ENCODE data around the gene ICOSLG. TPM values are rescaled to one million over a fixed set of nuclear protein-coding genes. Genes with fewer than 3 reads are reported as not detected.
"Not testable (repeated sequence)": the region's sequence is repeated elsewhere in the genome, so short reads cannot be mapped to it uniquely, and the experiment has no call there.

ICOSLG gene
- total RNA-seq (2022) (1.2 and 1.5 TPM in 2 replicates), Bru-seq, nascent RNA (percentile 11 among the genes with signal in this experiment), BruChase-seq, experiment 1, labeled RNA remaining after a 6-hour chase (percentile 16 among the genes with signal in this experiment), BruChase-seq, experiment 2, labeled RNA remaining after a 2-hour chase (percentile 9 among the genes with signal in this experiment)
- long read RNA-seq, full-length matches to known transcripts = 2 of 3 reads
- long read RNA-seq, partial matches to known transcripts = 1 of 3 reads
- long read RNA-seq, other reads (novel, unspliced or antisense) = 0 of 3 reads

- H3K36me3 Mint-ChIP-seq (ENCODE audit: insufficient read depth, unreplicated experiment); H3K4me3 Mint-ChIP-seq (ENCODE audit: unreplicated experiment); BruUV-seq (replicated peaks); H3K27me3 Mint-ChIP-seq (ENCODE audit: insufficient read depth, unreplicated experiment); CTCF ChIA-PET; H3K27ac Mint-ChIP-seq (ENCODE audit: low read depth, unreplicated experiment); H3K9me3 Mint-ChIP-seq (ENCODE audit: unreplicated experiment); H3K4me1 Mint-ChIP-seq (ENCODE audit: insufficient read depth, unreplicated experiment); DNase-seq (ENCODE audit: unreplicated experiment); POLR2A ChIA-PET; intact Hi-C loops (cut with micrococcal nuclease): not testable (repeated sequence)
These were observed at the start of gene ICOSLG for GRCh38 chr21:44240842-44241241. Gene ICOSLG, minus strand, starts transcription at chr21:44240943. Its CDS starts 126 bp downstream, at chr21:44240817.

GRCh38 chr21:44289381-44290010 is 48.8 kb upstream of the ICOSLG start:
- H3K27me3 Mint-ChIP-seq (ENCODE audit: insufficient read depth, unreplicated experiment) = no peaks in the 10 kb centered on the region
- no peak overlapping the region for H3K27ac Mint-ChIP-seq (ENCODE audit: low read depth, unreplicated experiment)
- H3K4me1 Mint-ChIP-seq (ENCODE audit: insufficient read depth, unreplicated experiment) = no peaks in the 10 kb centered on the region
- BruUV-seq (replicated peaks) = no TSS peak
- H3K36me3 Mint-ChIP-seq (ENCODE audit: insufficient read depth, unreplicated experiment) = no peaks in the 10 kb centered on the region
- TF ChIP-seq, protein P1, sequence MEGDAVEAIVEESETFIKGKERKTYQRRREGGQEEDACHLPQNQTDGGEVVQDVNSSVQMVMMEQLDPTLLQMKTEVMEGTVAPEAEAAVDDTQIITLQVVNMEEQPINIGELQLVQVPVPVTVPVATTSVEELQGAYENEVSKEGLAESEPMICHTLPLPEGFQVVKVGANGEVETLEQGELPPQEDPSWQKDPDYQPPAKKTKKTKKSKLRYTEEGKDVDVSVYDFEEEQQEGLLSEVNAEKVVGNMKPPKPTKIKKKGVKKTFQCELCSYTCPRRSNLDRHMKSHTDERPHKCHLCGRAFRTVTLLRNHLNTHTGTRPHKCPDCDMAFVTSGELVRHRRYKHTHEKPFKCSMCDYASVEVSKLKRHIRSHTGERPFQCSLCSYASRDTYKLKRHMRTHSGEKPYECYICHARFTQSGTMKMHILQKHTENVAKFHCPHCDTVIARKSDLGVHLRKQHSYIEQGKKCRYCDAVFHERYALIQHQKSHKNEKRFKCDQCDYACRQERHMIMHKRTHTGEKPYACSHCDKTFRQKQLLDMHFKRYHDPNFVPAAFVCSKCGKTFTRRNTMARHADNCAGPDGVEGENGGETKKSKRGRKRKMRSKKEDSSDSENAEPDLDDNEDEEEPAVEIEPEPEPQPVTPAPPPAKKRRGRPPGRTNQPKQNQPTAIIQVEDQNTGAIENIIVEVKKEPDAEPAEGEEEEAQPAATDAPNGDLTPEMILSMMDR (IDR thresholded peaks at IDR 0.05; ENCODE audit: unreplicated experiment) = no peak
- no peak overlapping the region for H3K4me3 Mint-ChIP-seq (ENCODE audit: unreplicated experiment)
- ChIA-PET POLR2A (interaction anchor here (1.0 kb wide), 1 partner anchor 21 kb away, joined by 3 read pairs; no protein-coding TSS in a partner anchor), CTCF (no interaction called here)
- no peak for DNase-seq (ENCODE audit: unreplicated experiment)
- H3K9me3 Mint-ChIP-seq (ENCODE audit: unreplicated experiment) = no peaks in the 10 kb centered on the region
- intact Hi-C loops (cut with micrococcal nuclease) = no loop called here

GRCh38 chr21:44288251-44289110 is 47.7 kb upstream of the ICOSLG start:
- TF ChIP-seq, protein P1 (IDR thresholded peaks at IDR 0.05; ENCODE audit: unreplicated experiment) = no peak
- no peak overlapping the region for H3K27ac Mint-ChIP-seq (ENCODE audit: low read depth, unreplicated experiment)
- H3K36me3 Mint-ChIP-seq (ENCODE audit: insufficient read depth, unreplicated experiment) = no peaks in the 10 kb centered on the region
- CTCF ChIA-PET = interaction anchor here (1.0 kb wide), 1 partner anchor 49 kb away, joined by 4 read pairs; no protein-coding TSS in a partner anchor
- POLR2A ChIA-PET = no interaction called here
- no peaks in the 10 kb centered on the region for H3K4me1 Mint-ChIP-seq (ENCODE audit: insufficient read depth, unreplicated experiment)
- intact Hi-C loops (cut with micrococcal nuclease) = no loop called here
- H3K9me3 Mint-ChIP-seq (ENCODE audit: unreplicated experiment) = no peaks in the 10 kb centered on the region
- no peak overlapping the region for H3K4me3 Mint-ChIP-seq (ENCODE audit: unreplicated experiment)
- DNase-seq (ENCODE audit: unreplicated experiment) = no peak
- BruUV-seq (replicated peaks) = no TSS peak
- H3K27me3 Mint-ChIP-seq (ENCODE audit: insufficient read depth, unreplicated experiment) = no peaks in the 10 kb centered on the region

- H3K9me3 Mint-ChIP-seq (ENCODE audit: unreplicated experiment) = no peaks in the 10 kb centered on the region
- DNase-seq (ENCODE audit: unreplicated experiment) = no peak
- TF ChIP-seq, protein P1 (IDR thresholded peaks at IDR 0.05; ENCODE audit: unreplicated experiment) = no peak
- CTCF ChIA-PET = interaction anchor here (1.0 kb wide), 1 partner anchor 51 kb away, joined by 4 read pairs; no protein-coding TSS in a partner anchor
- POLR2A ChIA-PET = no interaction called here
- no peaks in the 10 kb centered on the region for H3K36me3 Mint-ChIP-seq (ENCODE audit: insufficient read depth, unreplicated experiment)
- no peaks in the 10 kb centered on the region for H3K27me3 Mint-ChIP-seq (ENCODE audit: insufficient read depth, unreplicated experiment)
- H3K4me3 Mint-ChIP-seq (ENCODE audit: unreplicated experiment) = no peak overlapping the region
- no peaks in the 10 kb centered on the region for H3K4me1 Mint-ChIP-seq (ENCODE audit: insufficient read depth, unreplicated experiment)
- intact Hi-C loops (cut with micrococcal nuclease) = no loop called here
- H3K27ac Mint-ChIP-seq (ENCODE audit: low read depth, unreplicated experiment) = no peak overlapping the region
- BruUV-seq (replicated peaks) = no TSS peak
These were observed 46.2 kb upstream of the ICOSLG start for GRCh38 chr21:44286716-44287632.

Measured in MCF 10A (cell line).